ENCODE data around the gene FYCO1.

DNA sequence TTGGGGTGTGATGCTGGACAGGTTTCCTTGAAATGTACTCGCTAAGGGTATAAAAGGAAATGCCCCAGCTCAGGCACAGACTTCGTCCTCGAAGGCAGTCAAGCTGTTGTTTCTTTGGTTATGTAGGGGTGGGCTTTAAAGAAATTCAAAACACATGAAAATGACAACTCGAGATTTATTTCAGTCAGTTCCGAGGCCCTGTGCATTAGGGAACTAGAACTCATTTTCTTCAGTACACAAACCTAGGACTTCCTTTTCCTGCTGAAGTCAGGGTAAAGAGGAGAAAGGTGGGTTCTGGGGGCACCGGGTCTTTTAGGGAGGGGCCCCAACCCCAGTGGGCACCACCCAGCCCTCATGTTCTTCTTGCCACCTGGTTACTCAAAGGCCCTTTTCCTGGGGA is 101.6 kb downstream of the FYCO1 start:
- TF ChIP-seq, protein P1, sequence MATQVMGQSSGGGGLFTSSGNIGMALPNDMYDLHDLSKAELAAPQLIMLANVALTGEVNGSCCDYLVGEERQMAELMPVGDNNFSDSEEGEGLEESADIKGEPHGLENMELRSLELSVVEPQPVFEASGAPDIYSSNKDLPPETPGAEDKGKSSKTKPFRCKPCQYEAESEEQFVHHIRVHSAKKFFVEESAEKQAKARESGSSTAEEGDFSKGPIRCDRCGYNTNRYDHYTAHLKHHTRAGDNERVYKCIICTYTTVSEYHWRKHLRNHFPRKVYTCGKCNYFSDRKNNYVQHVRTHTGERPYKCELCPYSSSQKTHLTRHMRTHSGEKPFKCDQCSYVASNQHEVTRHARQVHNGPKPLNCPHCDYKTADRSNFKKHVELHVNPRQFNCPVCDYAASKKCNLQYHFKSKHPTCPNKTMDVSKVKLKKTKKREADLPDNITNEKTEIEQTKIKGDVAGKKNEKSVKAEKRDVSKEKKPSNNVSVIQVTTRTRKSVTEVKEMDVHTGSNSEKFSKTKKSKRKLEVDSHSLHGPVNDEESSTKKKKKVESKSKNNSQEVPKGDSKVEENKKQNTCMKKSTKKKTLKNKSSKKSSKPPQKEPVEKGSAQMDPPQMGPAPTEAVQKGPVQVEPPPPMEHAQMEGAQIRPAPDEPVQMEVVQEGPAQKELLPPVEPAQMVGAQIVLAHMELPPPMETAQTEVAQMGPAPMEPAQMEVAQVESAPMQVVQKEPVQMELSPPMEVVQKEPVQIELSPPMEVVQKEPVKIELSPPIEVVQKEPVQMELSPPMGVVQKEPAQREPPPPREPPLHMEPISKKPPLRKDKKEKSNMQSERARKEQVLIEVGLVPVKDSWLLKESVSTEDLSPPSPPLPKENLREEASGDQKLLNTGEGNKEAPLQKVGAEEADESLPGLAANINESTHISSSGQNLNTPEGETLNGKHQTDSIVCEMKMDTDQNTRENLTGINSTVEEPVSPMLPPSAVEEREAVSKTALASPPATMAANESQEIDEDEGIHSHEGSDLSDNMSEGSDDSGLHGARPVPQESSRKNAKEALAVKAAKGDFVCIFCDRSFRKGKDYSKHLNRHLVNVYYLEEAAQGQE (IDR thresholded peaks at IDR 0.05; ENCODE audit: insufficient replicate concordance, low read depth): no peak
- TF ChIP-seq, protein P2, sequence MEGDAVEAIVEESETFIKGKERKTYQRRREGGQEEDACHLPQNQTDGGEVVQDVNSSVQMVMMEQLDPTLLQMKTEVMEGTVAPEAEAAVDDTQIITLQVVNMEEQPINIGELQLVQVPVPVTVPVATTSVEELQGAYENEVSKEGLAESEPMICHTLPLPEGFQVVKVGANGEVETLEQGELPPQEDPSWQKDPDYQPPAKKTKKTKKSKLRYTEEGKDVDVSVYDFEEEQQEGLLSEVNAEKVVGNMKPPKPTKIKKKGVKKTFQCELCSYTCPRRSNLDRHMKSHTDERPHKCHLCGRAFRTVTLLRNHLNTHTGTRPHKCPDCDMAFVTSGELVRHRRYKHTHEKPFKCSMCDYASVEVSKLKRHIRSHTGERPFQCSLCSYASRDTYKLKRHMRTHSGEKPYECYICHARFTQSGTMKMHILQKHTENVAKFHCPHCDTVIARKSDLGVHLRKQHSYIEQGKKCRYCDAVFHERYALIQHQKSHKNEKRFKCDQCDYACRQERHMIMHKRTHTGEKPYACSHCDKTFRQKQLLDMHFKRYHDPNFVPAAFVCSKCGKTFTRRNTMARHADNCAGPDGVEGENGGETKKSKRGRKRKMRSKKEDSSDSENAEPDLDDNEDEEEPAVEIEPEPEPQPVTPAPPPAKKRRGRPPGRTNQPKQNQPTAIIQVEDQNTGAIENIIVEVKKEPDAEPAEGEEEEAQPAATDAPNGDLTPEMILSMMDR (IDR thresholded peaks at IDR 0.05; ENCODE audit: insufficient read depth, low read length): no peak
- TF ChIP-seq POLR2AphosphoS5 (IDR thresholded peaks at IDR 0.05; ENCODE audit: low read depth) (no peak), GABPA (IDR thresholded peaks at IDR 0.05; ENCODE audit: low read depth) (no peak), SPI1 (IDR thresholded peaks at IDR 0.05; ENCODE audit: borderline replicate concordance, low read depth) (no peak)

Measured in HL-60 (cell line).